GM19463 (cell line): ENCODE data around the gene ADGRF3.
"Not testable (repeated sequence)": the region's sequence is repeated elsewhere in the genome, so short reads cannot be mapped to it uniquely, and the experiment has no call there.

Experiments used
- ATAC-seq: cut with Tn5 transposase; IDR thresholded peaks from one replicate; pipeline ENCODE4 v1.9.1; 2021; ENCODE audit warnings: mild to moderate bottlenecking, moderate library complexity; ENCODE audit not compliant: unreplicated experiment

The ADGRF3 gene, protein sequence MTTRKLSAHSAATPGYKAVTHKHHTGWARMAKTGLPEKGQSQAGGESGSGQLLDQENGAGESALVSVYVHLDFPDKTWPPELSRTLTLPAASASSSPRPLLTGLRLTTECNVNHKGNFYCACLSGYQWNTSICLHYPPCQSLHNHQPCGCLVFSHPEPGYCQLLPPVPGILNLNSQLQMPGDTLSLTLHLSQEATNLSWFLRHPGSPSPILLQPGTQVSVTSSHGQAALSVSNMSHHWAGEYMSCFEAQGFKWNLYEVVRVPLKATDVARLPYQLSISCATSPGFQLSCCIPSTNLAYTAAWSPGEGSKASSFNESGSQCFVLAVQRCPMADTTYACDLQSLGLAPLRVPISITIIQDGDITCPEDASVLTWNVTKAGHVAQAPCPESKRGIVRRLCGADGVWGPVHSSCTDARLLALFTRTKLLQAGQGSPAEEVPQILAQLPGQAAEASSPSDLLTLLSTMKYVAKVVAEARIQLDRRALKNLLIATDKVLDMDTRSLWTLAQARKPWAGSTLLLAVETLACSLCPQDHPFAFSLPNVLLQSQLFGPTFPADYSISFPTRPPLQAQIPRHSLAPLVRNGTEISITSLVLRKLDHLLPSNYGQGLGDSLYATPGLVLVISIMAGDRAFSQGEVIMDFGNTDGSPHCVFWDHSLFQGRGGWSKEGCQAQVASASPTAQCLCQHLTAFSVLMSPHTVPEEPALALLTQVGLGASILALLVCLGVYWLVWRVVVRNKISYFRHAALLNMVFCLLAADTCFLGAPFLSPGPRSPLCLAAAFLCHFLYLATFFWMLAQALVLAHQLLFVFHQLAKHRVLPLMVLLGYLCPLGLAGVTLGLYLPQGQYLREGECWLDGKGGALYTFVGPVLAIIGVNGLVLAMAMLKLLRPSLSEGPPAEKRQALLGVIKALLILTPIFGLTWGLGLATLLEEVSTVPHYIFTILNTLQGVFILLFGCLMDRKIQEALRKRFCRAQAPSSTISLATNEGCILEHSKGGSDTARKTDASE

DNA sequence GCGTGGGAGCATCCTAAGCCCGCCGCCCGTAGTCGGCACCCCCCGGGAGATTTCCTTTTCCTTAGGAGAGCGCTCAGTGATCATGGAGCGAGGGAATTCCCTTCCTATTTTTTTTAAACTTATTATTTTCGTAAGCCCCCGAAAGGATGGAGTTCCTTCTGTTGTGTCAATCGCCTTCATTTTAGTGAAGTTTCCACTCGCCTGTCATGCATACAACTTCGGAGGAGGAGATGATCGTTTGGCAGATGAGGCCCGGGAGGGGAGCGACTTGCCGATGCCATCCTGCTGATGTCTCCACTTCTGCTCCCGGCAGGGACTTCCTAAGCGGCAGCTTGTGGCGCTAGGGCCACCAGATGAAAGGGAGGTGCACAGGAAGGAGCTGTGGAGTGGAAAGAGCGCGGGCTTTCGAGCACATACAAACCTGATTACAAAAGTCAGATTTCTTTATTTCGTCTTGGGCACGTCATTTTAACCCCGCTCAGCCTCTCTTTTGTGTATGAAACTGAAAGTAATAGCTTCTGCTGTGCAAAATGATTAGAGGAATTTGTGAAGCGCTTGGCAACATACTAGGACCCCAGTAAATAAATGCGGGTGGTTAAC is at the start of gene ADGRF3:
Gene ADGRF3 (minus strand): TSS at position 336 of the 600 bp plus-strand sequence. CDS start 555 bp downstream, outside the sequence.
- ATAC-seq: no peak

- ATAC-seq: no peak
These were observed 48.8 kb upstream of the ADGRF3 start for GRCh38 chr2:26395394-26395793.

GRCh38 chr2:26394694-26395093 is 48.1 kb upstream of the ADGRF3 start:
- ATAC-seq: no peak

DNA sequence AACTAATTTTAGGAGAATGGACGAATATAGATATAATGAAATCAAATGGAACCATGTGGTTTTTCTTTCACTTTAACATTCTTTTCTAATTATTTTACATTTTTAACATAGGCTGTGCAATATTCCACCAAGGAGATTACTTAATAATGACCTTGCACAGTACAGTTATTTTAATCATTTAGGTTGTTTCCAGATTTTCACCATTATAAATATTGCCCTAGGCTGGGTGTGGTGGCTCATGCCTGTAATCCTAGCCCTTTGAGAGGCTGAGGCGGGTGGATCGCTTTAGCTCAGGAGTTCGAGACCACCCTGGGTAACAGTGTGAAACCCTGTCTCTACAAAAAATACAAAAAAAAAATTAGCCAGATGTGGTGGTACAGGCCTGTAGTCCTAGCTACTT is 40.6 kb upstream of the ADGRF3 start:
- no peak for ATAC-seq

DNA sequence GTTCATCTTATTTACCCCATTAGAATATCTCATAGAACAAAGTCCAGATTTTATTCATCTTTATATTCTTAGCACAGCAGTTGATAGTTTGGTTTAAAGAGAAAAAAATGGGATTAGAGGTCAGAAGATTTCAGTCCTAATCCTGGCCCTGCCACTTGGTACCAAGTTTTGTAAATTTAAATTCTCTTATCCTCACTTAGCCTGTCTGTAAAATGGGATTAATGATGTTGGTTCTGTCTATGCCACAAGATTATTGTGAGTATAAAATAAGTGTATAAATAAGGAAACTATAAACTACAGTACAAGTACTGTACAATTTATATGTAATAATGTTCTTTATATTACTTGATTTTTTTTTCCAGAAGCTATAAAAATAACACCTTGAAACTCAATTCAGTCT is 38.0 kb upstream of the ADGRF3 start:
- no peak for ATAC-seq

- no peak for ATAC-seq
These were observed 37.6 kb upstream of the ADGRF3 start for GRCh38 chr2:26384183-26384582.

DNA sequence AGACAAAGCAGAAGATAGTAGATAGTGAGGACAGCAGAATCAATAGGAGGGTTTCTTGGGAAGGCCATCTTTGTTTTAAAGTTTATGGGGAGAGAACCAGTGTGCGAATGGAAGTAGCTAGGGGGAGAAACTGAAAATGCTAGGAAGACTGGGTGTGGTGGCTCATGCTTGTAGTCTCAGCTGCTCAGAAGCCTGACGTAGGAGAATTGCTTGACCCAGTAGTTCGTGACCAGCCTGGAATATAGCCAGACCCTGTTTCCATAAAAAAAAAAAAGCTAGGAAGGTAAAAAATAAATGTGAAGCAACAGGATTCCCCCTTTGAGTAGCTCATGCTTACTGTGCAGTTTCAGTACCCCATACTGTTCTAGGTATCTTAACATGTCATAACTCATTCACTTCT is 36.0 kb upstream of the ADGRF3 start:
- no peak for ATAC-seq

DNA sequence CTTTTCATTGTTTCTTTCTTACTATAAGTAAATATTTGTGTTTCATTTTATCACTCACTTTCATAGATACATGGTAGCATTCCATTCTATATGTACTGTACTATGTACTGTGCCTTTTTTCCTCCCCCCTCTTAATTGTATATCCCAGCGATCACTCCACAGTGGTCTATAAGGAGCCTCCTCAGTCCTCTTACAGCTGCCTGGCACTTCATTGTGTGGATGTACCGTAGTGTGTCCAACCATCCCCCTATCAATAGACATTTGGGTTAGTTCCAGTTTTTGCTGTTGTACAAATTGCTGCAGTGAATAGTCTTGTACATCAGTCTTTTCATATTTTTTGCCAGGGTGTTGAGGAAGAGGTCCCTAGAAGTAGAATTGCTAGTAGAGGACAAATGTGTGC is 33.7 kb upstream of the ADGRF3 start:
- ATAC-seq: no peak

- ATAC-seq: no peak
These were observed 30.2 kb upstream of the ADGRF3 start for GRCh38 chr2:26376799-26377198.

- not testable (repeated sequence) for ATAC-seq
These were observed 24.3 kb upstream of the ADGRF3 start for GRCh38 chr2:26370909-26371308.

DNA sequence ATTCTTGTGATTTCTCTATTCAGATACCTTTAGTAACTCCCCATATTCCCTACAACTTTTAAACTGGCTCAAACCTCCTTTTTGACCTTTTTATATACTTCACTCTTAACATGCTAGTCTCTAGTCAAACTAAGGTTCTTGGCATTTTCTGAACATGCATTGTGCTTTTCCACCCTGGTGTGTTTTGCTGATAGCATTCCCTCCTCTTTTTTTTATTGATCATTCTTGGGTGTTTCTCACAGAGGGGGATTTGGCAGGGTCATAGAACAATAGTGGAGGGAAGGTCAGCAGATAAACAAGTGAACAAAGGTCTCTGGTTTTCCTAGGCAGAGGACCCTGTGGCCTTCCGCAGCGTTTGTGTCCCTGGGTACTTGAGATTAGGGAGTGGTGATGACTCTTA is 23.1 kb upstream of the ADGRF3 start:
- not testable (repeated sequence) for ATAC-seq

DNA sequence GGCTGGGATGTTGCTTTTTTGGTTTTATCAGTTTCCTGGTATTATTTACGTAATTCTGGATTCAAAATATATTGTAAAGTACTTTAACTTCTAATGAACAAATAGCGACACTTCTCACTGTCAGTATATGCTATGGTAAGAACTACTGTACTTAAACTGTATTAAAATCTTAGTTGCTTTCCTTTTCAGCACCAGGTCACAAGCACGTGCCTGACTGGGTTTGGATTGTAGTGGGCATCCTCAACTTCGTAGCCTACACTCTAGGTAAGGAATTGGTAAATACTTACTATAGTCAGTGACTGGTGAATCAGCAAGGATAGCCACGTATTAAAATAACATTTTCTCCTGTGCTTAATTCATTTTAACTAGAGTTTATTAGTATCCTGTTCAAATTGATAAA is 20.4 kb upstream of the ADGRF3 start:
- ATAC-seq: no peak

DNA sequence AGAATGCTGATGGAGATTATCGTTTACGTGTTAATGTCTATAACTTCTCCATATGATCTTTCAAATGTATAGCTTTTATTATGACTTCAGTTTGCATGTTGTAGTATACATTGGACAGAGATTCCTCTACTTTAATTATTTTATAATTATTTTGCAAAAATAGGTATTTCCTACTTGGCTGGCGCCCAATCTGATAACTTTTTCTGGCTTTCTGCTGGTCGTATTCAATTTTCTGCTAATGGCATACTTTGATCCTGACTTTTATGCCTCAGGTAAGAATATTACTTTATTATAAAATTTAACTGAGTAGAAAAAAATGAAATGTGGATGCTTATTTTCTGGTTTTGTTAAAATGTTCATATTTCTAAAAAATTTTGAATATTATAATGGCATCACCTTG is 18.1 kb upstream of the ADGRF3 start:
- ATAC-seq: no peak

DNA sequence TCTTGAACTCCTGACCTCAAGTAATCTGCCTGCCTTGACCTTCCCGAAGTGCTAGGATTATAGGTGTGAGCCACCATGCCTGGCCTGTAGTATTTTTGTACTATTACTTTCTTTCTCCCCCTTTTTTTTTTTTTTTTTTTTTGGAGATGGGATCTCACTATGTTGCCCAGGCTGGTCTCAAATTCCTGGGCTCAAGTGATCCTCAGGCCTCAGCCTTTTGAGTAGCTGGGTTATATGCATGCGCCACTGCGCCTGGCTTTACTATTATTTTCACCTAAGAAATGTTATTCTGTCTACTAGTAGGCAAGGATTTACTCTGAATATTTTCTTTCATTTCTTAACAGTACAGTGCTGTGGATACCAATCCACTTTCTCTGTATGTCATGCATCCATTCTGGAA is 17.4 kb upstream of the ADGRF3 start:
- no peak for ATAC-seq

DNA sequence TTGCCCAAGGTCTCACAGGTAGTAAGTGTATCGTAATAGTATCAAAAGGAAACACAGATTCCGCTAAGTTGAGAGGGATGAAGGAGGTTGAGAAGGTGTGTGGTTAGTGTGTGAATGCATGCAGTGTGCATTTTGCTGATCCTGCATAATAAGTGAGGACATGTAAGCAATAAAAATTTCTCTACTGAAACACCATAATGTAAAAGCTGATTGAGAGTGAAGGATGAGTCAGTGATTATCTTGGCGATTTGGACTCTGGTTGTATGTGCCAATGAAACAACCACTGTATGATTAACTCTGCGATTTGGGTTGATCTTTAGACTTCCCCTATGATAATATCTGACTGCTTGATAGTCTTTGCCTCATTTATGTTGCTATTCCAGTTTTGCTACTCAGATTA is 16.7 kb upstream of the ADGRF3 start:
- ATAC-seq: no peak

DNA sequence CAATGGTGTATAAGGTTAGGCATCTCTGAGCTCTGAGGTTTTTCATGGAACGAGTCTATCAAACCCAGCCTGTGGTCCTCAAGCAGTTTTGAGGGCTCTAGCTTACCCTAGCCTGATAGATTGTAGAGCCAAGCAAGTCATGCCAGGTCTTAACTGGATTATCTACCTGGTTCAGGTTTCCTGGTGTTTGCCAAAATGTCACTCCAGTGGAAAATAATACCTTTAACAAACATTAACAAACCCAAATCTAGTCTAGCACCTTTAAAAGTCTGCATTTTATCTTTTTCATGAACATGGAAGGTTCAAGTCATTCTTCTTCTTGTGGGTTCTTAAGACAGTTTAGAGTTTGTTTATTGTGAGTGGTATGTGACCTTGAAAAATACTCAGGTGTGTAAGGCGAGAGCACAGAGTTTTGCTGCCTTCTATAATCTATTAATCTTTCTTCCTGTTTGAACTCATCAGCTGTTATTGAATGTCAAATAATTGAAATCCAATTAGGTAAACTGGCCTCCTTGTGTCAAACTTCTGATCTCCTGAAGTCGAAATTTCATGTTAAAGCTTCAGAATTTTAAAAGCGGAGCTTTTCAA is 13.4 kb upstream of the ADGRF3 start:
- ATAC-seq: no peak

DNA sequence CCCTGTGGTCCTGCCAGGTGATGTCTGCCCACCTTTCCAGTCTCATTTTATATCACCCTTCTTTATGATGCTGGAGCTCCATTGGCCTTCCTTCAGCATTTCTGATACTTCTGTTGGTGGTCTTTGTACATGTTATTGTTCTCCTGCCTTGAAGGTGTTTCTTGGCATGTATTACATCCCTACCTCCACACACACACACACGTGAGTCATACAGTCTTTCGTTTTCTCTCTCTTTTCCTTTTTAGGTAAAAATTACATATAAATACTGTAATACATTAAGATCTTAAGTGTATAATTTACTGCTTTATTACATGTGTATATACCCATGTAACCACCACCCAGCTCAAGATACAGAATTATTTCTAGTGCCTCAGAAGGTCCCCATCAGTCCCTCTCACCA is 10.2 kb upstream of the ADGRF3 start:
- no peak for ATAC-seq

DNA sequence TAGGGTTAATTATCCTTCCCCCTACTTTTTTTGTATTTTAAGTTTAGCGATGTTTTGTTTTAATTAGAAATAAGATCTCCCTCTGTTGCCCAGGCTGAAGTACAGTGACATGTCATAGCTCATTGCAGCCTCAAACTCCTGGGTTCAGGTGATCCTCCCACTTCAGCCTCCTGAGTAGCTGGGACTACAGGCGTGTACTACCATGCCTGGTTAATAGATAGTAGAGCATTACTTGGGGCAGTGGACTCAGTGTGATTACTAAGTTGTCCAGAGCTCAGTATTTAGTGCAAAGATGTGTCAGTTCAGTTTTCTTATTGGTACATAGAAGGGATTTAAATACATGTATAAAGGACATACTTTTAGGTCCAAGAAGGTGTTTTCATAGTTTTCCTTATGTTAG is 9.5 kb upstream of the ADGRF3 start:
- ATAC-seq: no peak

DNA sequence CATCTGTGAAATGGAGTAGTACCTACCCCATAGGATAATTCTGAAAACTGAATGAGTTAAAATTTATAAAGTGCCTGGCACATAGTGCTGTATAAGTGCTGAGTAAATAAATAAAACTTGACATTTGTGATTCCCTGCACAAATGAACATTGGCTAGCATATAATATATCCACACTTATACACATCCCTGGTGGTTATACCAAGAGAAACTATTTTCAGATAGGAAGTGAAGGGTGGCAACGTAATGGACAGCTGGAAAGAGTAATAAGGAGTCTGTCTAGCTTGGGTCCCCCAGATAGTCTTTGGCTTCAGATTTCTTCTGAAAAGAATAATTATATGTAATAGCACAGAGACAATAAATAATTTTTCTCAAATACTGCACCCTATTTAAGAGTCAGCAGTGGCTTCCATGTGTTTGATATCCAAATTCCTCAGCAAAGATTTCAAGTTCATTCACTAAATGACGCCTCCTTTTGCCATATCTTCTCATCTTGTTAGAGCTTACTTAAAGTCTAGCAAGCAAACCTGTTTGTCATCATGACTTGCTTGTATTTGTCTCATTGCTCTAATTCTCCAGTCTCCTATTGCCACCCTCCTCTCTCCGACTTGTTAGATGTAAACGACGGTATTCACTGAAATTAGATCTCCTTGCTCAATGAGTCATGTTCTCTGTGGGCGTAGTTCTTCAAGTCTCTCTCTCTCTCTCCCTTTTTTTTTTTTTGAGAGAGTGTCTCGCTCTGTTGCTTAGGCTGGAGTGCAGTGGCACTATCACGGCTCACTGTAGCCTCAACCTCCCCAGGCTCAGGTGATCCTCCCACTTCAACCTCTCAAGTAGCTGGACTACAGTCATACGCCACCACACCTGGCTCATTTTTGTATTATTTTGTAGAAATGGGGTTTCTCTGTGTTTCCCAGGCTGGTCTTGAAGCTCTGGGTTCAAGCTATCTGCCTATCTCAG is 8.7 kb upstream of the ADGRF3 start:
- ATAC-seq: no peak

- not testable (repeated sequence) for ATAC-seq
These were observed 7.9 kb upstream of the ADGRF3 start for GRCh38 chr2:26354469-26354868.
